T follicular helper cell (primary cell): ENCODE measurements around the gene MIOS.
"Not testable (repeated sequence)": the region's sequence is repeated elsewhere in the genome, so short reads cannot be mapped to it uniquely, and the experiment has no call there.

ENCODE experiments used
- DNase-seq: peaks from one replicate; pipeline ENCODE4 v3.0.0-alpha.2; 2020; ENCODE audit warnings: low read depth

Gene MIOS

DNA sequence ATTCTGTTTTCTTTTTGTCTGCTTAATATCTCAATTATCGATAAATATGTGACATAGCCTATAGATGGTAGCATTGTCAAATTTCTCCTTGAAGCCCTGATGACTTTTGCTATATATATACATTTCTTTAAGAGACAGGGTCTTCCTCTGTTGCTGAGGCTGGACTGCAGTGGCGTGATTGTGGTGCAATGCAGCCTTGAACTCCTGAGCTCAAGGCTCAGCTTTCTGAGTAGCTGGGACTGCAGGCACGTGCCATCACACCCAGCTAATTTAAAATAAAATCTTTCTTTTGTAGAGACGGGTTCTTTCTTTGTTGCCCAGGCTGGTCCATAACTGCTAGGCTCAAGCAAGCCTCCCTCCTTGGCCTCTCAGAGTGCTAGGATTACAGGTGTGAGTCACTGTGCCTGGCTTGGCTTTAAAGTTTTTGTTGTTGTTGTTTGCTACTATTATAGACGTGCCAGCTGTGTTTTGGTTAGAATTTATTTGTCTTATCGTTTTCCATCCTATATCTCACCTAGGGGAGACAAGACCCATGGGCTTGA lies 80.9 kb downstream of the MIOS start:
- no peak for DNase-seq

DNA sequence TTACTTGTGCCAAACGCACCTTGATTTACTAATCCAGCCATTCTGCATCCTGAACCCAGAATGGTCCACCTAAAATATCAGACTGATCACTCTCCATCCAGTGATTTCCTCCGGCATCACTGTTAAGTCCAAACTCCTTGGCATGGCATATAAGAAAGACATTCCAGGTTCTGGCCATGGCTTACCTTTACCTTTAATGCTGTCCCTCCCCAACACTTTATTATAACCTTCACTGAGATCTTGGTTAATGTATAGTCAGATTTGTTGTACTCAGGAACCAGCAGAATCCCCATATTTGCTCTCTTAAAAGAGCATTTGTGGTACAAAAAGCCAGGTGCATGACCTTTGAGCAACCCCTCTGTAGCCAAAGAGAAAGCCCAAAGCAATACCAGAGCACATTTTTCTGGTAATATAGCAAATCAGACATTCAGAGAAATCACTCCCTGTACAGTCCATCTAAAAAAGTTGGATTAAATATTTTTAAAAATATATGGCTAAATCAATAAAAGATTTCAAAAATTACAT lies 84.1 kb downstream of the MIOS start:
- DNase-seq, result no peak

DNA sequence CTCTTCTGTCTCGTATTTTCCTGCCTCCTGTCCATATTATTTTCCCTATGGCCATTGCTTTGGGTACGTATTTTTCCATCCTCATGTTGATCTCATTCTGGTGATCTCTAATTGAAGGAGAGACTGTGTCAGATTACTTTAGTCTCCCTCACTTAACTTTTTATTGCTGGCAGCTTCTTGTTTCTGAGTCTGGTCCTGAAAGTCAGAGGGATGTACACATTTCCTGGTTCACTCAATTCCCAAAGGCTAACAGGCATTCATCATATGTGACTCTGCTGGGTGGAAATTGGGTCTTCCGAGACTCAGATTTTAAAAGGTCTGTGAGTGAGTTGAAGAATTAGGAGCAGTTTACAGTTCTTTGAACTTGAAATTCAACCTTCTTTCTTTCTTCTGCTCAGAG lies 84.8 kb downstream of the MIOS start:
- no peak for DNase-seq

- no peak for DNase-seq
These were observed 86.3 kb downstream of the MIOS start for GRCh38 chr7:7652798-7653540.

GRCh38 chr7:7653593-7654187 lies 87.0 kb downstream of the MIOS start:
- no peak for DNase-seq

DNA sequence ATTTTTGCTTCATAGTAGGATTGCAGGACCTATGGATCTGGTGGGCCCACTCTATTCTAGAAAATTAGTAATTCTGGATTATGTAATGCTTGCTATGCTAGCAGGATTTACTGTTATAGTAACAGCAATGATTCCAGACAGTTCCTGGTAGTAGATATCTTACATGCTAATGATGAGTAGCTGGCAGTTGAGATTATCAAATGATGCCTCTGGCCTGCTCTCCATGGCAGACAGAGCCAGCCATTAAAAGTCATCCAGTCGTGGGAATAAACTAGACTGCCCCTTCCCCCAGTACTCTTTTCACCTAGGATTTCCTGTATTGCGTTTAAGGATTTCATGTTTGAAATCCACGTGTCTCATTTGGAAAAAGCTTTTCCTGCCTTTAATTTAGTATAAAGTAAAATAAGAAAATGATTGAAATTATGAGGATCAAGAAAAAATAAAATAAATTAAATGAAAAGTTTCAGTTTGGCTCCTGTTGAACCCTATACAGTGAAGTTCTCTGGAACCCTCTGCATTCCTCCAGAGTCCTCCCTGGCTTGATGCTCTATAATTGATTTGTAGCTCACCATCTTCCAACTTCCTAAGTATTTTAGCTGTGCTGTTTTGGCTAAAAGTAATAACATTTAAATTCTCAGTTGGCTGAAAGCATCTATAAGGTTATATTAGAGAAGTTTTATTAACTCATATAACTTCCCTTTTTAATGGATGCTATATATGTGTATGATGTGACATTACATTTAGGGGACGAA lies 88.5 kb downstream of the MIOS start:
- DNase-seq, result no peak

DNA sequence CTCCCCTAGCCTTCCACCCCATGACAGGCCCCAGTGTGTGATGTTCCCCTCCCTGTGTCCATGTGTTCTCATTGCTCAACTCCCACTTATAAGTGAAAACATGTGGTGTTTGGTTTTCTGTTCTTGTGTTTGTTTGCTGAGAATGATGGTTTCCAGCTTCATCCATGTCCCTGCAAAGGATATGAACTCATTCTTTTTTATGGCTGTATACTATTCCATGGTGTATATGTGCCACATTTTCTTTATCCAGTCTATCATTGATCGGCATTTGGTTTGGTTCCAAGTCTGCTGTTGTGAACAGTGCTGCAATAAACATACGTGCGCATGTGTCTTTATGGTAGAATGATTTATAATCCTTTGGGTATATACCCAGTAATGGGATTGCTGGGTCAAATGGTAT lies 89.8 kb downstream of the MIOS start:
- not testable (repeated sequence) for DNase-seq
